HG02852 (cell line): ENCODE results near the gene BZW2.

Experiments
- ATAC-seq: cut with Tn5 transposase; IDR thresholded peaks from one replicate; pipeline ENCODE4 v1.9.1; 2021; ENCODE audit warnings: mild to moderate bottlenecking, moderate library complexity; ENCODE audit not compliant: unreplicated experiment

BZW2 gene

DNA sequence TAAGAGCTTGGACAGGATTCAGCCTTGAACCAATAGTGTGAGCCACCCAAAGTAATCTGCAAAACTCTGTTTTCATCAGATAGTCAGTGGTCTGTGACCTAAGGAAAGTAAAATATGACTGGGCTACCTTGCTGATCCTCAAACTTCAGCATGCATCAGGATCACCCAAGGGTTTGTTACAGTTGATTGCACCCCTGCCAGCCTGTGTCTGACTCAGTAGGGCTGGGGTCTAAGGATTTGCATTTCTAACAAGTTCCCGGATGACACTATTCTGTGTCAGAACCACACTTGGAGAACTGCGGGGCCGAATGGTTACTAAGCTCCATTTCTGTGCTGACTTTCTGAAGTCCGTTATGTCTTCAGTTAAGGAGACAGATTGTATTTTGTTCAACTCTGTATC lies 66.9 kb downstream of the BZW2 start:
- no peak for ATAC-seq

DNA sequence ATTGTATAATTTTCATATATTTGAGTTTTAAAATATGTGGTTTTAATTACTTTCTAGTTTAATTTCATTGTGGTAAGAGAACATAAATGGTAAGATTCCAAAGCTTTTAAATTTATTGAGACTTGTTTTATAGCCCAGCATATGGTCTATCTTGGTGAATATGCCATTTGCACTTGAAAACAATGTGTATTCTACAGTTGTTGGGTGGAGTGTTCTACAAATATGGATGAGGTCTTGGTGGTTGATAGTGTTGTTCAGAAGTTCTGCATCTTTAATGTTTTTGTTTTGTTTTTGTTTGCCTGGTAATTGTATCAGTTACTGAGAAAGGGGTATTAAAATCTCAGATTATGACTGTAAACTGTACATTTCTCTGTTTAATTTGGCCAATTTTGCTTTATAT lies 69.9 kb downstream of the BZW2 start:
- ATAC-seq: no peak

DNA sequence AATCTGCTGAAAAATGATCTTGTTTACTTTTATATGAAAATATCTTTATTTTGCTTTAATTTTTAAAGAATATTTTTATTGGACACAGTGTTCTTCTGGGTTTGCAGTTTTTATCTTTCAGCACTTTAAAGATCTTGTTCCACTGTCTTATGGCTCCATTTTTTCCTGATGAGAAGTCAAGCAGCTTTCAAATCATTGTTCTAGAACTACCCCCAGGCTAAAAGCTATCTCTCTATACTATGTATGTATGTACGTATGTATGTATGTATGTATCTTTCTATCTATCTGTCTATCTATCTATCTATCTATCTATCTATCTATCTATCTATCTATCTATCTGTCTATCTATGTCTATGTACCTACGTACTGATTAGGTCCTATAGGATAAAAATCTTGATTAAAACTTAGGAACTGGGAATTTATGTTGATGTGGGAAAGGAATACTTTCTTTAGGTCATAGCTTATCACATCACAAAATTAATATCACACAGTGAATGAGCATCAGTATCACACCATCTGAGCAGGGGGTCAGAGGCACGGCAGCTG lies 72.2 kb downstream of the BZW2 start:
- no peak for ATAC-seq

DNA sequence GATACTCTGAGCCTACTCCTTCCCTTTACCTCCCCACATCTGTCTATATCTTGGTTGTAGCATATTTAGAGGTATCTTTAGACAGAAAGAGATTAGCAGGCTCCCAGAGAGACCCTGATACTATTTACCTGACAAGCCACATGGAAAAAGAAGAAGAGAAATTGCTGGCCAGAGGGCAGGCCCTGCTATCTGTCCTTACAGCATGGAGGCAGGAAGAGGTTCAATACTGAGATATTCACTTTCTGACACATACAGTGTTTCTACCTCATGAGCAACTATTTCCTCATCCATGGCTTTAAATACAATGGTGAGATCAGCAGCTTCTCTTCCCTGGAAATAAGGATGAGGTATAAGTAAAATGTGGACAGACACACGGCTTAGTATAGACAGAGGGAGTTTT lies 73.7 kb downstream of the BZW2 start:
- no peak for ATAC-seq

DNA sequence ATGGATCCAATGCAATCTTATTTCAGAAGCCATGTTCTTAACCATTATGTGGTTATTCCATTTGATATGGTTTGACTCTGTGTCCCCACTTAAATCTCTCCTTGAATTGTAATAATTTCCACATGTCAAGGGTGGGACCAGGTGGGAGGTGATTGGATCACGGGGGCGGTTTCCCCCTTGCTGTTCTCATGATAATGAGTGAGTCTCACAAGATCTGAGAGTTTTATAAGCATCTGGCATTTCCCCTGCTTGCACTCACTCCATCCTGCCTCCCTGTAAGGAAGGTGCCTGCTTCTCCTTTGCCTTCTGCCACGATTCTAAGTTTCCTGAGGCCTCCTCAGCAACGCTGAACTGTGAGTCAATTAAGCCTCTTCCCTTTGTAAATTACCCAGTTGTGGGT lies 75.6 kb downstream of the BZW2 start:
- ATAC-seq: no peak

DNA sequence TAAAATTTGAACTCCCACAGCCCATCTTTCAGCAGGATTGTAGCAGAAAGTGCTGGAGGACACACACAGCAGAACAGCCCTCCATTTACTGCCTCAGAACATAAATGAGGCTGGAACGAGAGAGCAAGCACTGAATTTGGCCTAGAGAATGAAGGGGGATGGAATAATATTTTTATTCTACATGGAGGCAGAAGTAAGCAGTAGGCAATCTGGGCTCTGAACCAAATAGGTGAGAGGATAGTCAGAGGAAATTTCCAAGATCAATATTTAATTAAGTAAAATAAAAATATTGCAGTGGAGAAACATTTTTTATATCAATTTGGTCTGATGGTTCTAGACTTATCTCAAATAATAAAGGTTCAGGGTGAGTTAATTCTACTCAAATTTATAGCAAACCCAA lies 78.4 kb downstream of the BZW2 start:
- no peak for ATAC-seq

DNA sequence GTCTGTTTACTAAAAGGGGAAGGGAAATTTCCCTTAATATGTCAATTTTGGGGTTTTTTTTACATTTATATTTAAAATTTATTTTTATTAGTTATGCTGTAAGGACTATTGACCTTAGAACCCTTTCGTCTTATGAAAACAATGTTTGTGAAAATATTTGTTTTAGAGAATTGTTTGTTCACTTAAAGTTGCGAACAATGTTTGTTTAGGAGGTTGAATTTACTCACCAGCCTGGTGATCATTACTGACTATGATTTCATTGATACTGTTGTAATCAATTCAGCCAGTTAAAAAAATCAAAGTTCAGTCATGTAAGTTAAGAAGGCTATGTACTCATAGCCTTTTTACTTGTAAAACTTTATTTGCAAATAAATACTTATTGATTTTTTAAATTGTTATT lies 80.2 kb downstream of the BZW2 start:
- ATAC-seq: no peak

DNA sequence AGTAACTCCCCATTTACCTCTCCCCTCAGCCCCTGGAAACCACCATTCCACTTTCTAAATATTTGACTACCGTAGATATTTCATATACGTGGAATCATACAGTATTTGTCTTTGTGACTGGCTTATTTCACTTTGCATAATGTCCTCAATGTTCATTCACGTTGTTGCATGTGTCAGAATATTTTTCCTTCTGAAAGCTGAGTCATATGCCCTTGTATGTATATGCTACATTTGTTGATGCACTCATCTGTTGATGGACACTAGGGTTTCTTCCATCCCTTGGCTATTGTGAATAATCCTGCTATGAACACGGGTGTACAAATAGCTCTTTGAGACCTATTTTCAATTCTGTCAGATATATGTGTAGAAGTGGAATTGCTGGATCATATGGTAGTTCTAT lies 81.8 kb downstream of the BZW2 start:
- ATAC-seq: no peak

DNA sequence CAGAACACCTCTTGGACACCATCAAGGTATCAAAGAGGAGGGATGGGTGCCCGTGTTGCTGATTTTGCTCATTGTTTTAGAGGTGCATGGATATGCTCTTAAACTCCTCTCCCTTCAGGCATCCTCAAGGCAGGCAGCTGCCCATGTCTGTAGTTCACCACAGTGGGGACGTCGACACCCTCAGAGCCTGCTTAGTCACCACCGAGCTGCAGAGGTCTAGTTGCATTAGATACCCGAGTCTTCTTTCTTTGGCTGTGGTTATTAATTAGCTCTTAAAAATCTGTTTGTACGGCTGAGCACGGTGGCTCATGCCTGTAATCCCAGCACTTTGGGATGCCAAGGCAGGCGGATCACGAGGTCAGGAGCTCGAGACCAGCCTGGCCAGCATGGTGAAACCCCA lies 82.8 kb downstream of the BZW2 start:
- no peak for ATAC-seq

DNA sequence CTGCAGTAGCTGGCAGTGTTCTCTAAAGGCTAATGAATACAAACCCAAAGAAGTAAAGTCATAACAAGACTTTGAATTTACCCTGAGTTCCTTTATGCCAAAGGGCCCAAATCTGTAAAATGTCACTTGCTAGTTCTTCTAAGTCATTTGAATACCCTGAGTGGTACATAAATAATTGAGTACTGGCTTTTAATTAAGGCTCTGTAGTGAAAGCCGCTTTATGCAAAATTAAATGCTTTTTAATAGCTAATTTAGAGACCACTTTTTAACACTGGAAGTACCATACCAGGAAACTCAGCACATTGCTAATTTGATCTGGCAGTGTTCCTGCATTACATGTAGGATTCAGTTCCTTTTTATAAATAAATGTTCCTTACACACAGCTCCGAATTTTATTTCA lies 83.6 kb downstream of the BZW2 start:
- no peak for ATAC-seq

DNA sequence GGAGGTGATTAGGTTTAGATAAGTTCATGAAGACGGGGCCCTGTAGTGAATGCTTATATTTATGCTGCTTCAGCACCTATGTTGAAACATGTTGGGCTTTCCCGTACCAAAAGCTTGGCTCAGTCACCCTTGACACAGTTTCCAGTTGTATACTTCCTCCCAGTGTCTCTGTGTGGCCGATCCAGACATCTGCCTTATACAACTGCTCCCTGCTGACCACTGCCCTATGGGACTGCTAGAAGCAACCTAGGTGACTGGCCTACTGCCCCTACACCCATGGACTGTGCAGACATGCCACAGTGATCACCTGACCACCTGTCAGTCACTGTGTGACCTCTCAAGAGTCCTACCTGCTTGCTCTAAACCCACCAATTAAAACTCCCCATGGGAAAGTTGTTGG lies 85.0 kb downstream of the BZW2 start:
- no peak for ATAC-seq

DNA sequence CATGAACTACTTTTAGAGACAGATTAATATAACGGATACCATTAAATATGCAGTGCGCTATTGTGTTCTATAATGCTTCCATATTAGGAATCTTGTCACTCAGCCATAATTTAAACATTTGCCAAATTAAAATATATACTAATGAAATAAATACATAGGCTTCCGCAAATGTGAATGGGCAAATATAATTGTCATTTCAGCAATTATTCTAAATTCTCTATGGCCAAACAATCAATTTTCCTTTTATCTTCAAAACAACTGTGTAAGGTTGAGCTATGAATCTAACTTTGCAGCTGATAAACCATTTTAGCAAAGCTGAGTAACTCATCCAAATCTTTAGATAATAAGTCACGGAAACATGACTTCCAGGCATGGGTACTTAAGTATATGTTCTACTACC lies 86.8 kb downstream of the BZW2 start:
- no peak for ATAC-seq

DNA sequence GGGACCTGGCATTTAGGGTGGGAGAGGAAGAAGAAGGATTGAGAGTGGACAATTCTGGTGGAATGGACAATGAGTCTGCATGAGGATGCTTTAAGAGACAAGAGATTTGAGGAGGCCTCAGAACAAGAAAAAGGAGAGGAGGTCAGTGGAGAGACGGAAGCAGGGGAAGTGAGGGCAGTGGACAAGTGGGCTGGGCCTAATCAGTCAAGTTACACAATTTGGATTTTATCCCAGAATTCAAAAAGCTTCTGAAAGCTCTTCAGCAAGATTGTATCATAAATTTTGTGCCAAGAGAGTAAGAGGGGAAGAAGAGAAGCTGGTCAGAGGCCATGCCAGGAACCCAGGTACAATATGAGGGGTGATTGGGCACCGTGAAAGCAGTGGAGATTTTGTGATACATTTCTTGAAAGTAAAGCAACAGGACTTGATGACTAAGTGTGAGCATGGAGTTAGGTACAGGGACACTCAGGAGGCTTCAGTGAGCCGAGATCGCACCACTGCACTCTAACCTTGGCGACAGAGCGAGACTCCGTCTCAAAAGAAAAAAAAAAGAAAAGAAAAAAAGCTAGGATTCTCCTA lies 88.3 kb downstream of the BZW2 start:
- ATAC-seq: no peak

DNA sequence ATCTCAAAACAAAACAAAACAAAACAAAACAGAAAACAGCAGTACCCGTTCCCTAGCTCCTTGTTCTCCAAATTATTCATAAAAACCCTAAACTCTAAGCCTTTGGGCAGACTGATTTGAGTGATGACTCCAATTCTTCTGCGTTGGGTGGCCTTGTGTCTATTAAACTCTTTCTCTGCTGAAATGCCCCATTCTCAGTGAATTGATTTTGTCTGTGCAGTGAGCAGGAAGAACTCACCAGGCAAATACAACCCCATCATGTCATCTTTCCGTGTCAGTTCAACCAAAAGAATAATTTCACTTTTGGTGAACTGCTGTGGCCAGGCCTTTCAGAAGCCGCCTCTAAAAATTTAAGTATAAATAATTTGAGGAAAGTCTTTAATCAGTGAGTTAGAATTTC lies 89.0 kb downstream of the BZW2 start:
- ATAC-seq: no peak

DNA sequence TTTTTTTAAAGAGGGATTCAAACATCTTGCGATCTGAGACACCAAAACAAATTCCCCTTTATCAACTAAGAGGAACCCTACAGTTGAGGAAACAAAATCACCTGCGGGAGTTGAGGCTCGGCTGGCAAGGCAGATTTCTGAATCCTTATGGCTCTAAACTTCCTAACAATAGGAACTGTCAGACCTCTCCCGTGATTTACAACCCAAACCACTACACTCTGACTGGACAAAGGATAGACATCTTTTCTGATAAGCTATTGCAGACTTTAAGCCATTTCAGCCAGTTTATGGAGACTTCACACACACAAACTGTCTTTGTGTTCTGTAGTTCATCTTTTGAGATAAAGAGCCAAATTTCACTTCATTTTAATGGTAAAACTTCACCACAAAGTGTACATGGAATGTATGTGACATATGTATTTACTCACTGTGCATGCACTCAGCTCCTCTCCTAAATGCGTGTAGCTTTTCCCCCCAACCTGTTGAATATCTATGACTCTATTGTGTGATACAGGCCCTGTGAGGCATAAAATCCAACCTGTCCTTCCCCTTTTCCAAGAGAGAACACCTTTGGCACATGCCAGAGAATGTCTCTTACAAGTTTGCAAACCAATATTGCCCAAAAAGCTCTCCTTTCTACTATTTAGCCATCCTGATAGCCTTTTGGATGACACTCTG lies 92.2 kb downstream of the BZW2 start:
- no peak for ATAC-seq

DNA sequence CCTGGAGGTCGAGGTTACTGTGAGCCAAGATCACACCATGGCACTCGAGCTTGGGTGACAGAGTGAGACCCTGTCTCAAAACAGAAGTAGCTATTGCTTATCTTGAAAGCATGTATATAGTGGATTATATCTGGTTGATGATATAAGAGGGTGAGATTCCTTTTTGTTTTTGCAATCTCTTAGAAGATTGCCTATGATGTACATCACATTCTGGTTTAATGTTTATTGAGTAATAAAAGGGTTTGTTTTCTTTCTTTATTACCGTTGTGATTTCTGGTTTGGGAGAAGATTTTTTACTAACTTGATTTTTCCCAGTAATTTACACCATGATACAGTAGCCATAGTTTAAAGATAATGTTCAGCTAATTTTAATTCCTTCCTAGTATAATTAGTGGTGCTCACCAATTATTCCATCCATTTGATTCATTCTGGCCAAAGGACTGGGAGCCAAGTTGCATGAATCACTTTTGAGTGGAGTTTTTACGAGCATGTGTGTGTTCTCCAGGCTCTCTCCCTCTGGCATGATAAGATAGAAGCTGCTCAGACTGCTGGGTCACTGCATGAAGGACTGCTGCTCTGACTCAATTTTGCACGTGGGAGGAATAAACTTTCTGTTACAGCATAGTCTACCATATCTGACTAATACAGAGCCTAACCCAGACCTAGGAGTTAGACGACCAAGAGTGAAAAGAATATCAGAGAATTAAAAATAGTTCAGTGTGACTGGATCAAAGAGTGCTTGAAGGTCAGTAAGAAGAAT lies 94.1 kb downstream of the BZW2 start:
- ATAC-seq: no peak

DNA sequence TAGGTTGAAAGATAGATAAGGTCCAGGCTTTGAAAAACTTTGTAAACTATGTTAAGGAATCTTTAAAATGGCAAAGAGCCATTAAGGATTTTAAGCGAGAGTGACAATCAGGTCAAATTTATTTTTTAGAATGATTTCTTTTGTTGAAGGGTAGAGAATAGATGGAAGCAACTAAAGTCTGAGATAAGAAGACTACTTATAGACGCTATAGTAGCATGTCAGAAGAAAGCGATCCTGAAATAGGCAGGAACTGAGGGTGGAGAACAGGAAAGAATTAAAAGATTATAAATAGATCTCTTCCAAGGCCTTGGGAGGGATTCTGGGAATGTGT lies 94.6 kb downstream of the BZW2 start:
- no peak for ATAC-seq

DNA sequence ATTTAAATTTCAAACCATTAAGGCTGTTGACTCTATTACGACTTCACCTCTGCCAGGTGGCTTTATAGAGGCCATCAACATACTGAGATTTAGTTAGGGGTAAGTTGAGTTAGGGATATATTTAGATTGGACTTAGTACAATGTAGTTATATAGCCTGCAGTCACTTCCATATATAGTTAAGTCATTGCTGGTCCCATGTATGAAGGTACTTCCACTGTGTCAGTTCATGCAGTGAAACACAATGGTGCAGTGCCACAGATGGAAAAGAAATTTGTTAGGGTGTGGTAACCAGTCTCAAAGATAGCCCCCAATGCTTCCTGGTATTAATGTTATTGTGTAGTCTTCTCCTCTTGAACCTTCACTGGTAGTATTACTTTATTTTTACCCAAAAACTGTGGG lies 95.0 kb downstream of the BZW2 start:
- no peak for ATAC-seq

DNA sequence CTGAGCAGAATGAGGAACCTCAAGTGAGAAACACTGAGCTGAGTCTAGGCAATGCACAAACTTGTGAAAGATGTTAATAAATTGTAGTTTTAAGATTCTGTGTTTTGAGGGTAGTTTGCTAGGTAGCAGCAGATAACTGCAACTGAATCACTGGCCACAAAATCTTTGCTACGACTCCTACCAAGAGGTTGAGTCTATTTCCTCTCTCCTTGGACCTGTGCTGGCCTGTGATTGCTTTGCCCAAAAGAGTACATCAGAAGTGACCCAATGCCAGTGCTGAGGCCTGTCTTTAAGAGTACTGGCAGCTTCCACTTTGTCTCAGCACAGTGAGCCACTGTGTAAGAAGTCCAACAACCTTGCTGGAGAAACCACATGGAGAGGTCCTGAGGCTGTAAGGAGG lies 95.7 kb downstream of the BZW2 start:
- ATAC-seq: no peak

DNA sequence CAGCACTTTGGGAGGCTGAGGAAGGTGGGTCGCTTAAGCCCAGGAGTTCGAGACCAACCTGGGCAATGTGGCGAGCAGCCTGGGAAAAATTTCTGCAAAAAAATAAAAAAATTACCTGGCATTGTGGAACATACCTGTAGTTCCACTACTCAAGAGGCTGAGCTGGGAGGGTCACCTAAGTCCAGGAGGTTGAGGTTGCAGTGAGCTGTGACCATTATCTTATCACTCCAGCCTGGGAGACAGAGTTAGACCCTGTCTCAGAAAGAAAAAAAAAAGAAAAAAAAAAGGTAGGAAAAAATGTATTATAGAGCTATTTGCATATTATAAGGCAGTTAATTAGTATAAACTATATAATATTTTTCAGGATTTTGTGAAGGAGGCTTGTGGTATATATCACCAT lies 96.6 kb downstream of the BZW2 start:
- no peak for ATAC-seq

DNA sequence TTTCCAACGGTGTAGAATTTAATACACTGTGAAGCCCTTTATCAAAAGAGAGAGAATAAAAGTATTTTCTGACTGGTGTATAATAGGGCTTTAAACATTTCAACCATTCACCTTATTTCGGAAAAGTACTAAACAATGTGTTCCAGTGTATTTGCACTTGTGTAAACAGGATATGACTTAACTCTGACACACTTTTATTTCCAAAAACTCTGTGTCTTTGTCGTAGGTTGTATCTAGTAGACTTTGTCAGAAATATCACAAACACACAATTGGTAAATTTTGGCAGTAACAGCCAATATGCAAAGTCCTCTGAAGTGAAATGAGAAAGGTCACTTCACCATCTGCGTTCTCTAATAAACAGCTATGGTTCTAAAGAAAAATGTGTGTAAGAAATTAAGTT lies 97.3 kb downstream of the BZW2 start:
- no peak for ATAC-seq

DNA sequence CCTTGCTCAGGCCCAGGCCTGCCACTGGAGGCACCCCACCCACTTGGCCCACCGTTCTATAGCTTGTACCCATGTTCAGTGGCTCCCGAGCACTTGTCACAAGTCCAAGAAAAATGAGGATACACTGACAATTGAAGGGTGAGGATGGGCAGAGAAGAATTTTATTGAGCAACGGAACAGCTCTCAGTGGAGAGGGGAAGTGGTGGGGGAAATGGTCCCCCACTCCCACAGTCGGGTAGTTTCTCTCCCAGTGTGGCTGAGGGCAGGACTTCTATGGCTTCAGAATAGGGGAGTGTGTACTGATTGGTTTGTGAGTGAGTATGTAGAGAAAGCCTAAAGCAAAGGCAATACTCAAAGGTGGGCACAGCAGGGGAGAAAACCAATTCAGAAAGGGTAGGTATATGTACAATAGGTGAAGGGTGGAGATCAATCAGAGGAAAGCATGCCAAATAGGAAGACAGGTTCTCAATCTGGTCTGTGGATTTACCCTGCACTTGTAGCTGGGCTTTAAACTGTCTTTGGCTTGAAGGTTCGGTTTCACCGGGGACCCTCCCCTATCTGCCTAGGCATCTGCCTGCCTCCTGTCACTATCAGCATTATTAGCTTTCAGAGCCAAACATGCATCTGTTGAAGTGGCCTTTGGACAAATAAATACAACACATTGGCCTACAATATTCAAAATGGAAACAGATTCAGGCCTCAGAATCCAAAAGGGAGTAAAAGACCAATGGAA lies 98.7 kb downstream of the BZW2 start:
- ATAC-seq: no peak
